BLaER1 treated with 17β-estradiol and CSF1 and Interleukin-3, amounts not matched to agents 10 nM and 100 nM (cell line): ENCODE results near the gene CELSR3.

Experiments used
- H3K27ac ChIP-seq, 11 experiments: shearing (Covaris generic); formaldehyde crosslinking; 2 replicates each; pipeline ENCODE4 v1.8.1; 2022
- H3K27me3 ChIP-seq, 11 experiments: shearing (Covaris generic); formaldehyde crosslinking; 2 replicates each; pipeline ENCODE4 v1.8.1; 2022
- H3K36me3 ChIP-seq, 11 experiments: shearing (Covaris generic); formaldehyde crosslinking; 2 replicates each; pipeline ENCODE4 v1.8.1; 2022
- H3K4me1 ChIP-seq, 10 experiments: shearing (Covaris generic); formaldehyde crosslinking; 2 replicates each; pipeline ENCODE4 v1.8.1; 2022
- H3K4me2 ChIP-seq, 11 experiments: shearing (Covaris generic); formaldehyde crosslinking; 2 replicates each; pipeline ENCODE4 v1.8.1; 2022
- H3K4me3 ChIP-seq, 10 experiments: shearing (Covaris generic); formaldehyde crosslinking; 2 replicates each; pipeline ENCODE4 v1.8.1; 2022
- H3K9ac ChIP-seq, 11 experiments: shearing (Covaris generic); formaldehyde crosslinking; 2 replicates each; pipeline ENCODE4 v1.8.1; 2022
- H3K9me3 ChIP-seq, 11 experiments: shearing (Covaris generic); formaldehyde crosslinking; replicated peaks in 1 of 11; 2 replicates each; pipeline ENCODE4 v1.8.1; 2022
- H4K20me1 ChIP-seq, 11 experiments: shearing (Covaris generic); formaldehyde crosslinking; 2 replicates each; pipeline ENCODE4 v1.8.1; 2022
- Cebpa-rat ChIP-seq, 11 experiments: shearing (Covaris generic); IDR thresholded peaks; 2 replicates each; pipeline ENCODE4 v1.8.1; 2022

The CELSR3 gene

GRCh38 chr3:48634661-48635221 lies 27.9 kb downstream of the CELSR3 start:
- H3K27ac ChIP-seq: peak overlapping the region in 10 of 11 experiments; percentile 48 to 81 (median 72); a peak in 20 of 22 replicates
- H3K27me3 ChIP-seq: no peaks in the 10 kb centered on the region
- H3K4me2 ChIP-seq: peak overlapping the region; percentile 87 to 99 (median 94)
- peaks cover 17 to 44% (median 37%) of the 10 kb centered on the region in 11 experiments; a peak in 21 of 22 replicates for H3K36me3 ChIP-seq
- H3K9me3 ChIP-seq: no peaks in the 10 kb centered on the region
- peaks cover 0 to 42% (median 15%) of the 10 kb centered on the region in 11 experiments; a peak in 15 of 22 replicates for H4K20me1 ChIP-seq
- TF ChIP-seq Cebpa-rat (IDR thresholded peaks at IDR 0.05): no peak
- H3K4me3 ChIP-seq: peak overlapping the region; percentile 76 to 90 (median 84)
- peaks cover 23 to 47% (median 32%) of the 10 kb centered on the region in 10 experiments for H3K4me1 ChIP-seq
- H3K9ac ChIP-seq: peak overlapping the region; percentile 73 to 87 (median 81)

DNA sequence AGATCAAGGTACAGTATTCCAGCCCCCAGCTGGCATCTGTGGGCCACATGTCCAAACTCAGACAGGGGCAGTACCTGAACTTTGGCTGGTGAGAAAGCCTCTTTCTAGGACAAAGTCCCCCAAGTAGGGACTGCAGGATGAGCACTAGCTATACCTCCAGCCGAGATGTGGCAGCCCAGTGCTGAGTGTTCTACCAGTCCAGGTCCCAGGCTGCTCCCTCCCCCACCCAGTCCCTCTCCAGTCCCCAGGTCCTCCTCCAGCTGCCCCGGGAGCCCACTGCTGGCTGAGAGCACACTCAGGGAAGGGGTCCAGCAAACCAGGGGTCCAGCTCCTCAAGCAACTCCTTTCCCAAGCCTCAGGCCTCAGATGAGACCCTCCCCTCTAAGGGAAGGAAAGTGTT lies 28.9 kb downstream of the CELSR3 start:
- Histone ChIP-seq H3K4me3 (peak overlapping the region in 4 of 10 experiments; percentile 80 to 90 (median 86); a peak in 6 of 20 replicates), H3K9me3 (no peaks in the 10 kb centered on the region), H3K27me3 (no peaks in the 10 kb centered on the region), H3K36me3 (peaks cover 17 to 54% (median 47%) of the 10 kb centered on the region in 11 experiments), H3K27ac (no peak overlapping the region), H3K4me2 (peak overlapping the region; percentile 87 to 99 (median 94); a peak in 21 of 22 replicates), H3K9ac (peak overlapping the region in 7 of 11 experiments; percentile 79 to 87 (median 83); a peak in 9 of 22 replicates), H4K20me1 (peaks cover 0 to 42% (median 15%) of the 10 kb centered on the region in 11 experiments; a peak in 15 of 22 replicates), H3K4me1 (peaks cover 23 to 43% (median 32%) of the 10 kb centered on the region in 10 experiments)
- no peak for TF ChIP-seq Cebpa-rat (IDR thresholded peaks at IDR 0.05)

DNA sequence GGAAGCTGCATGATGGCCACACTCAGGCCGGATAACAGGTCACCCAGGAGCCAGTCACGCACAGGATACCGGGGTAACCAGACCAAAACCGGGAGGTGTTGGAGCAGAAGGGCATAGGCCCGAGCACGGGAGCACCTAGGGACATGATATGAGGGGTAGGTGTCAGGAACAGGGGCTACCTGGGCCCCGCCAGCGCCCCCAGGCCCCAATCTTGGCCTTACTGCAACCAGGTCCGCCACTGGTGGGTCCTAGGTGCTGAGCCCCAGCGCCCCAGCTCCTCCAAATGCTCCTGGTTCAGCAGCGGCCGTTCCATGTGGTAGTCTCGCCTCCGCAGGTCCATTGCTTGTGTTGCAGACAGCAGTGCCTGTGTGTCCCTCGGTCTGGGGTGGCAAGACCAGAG lies 29.4 kb downstream of the CELSR3 start:
- Histone ChIP-seq H3K36me3 (peaks cover 17 to 59% (median 50%) of the 10 kb centered on the region in 11 experiments), H4K20me1 (peaks cover 0 to 46% (median 15%) of the 10 kb centered on the region in 11 experiments; a peak in 15 of 22 replicates), H3K27me3 (no peaks in the 10 kb centered on the region), H3K4me2 (peak overlapping the region in 4 of 11 experiments; percentile 87 to 94 (median 92); a peak in 3 of 22 replicates), H3K4me3 (no peak overlapping the region), H3K4me1 (peaks cover 23 to 40% (median 32%) of the 10 kb centered on the region in 10 experiments), H3K9me3 (no peaks in the 10 kb centered on the region), H3K27ac (no peak overlapping the region), H3K9ac (0 out of 22 replicates have a peak overlapping the region, but pooled peaks of 1 of the 11 experiments have one; percentile 87)
- no peak for TF ChIP-seq Cebpa-rat (IDR thresholded peaks at IDR 0.05)

GRCh38 chr3:48631516-48632448 lies 30.9 kb downstream of the CELSR3 start:
- Histone ChIP-seq H3K4me1 (peaks cover 21 to 35% (median 25%) of the 10 kb centered on the region in 10 experiments), H3K4me2 (no peak overlapping the region), H3K4me3 (no peak overlapping the region), H3K9ac (peak overlapping the region in 1 of 11 experiments; percentile 11; a peak in 1 of 22 replicates), H4K20me1 (peaks cover 0 to 58% (median 15%) of the 10 kb centered on the region in 11 experiments; a peak in 15 of 22 replicates), H3K27ac (no peak overlapping the region), H3K36me3 (peaks cover 25 to 73% (median 65%) of the 10 kb centered on the region in 11 experiments), H3K27me3 (no peaks in the 10 kb centered on the region), H3K9me3 (no peaks in the 10 kb centered on the region)
- TF ChIP-seq Cebpa-rat (IDR thresholded peaks at IDR 0.05): no peak

GRCh38 chr3:48630833-48631232 lies 31.9 kb downstream of the CELSR3 start:
- Histone ChIP-seq H3K27me3 (no peaks in the 10 kb centered on the region), H3K9ac (no peak overlapping the region), H3K27ac (no peak overlapping the region), H3K36me3 (peaks cover 33 to 83% (median 75%) of the 10 kb centered on the region in 11 experiments), H3K4me2 (no peak overlapping the region), H4K20me1 (peaks cover 0 to 58% (median 15%) of the 10 kb centered on the region in 11 experiments; a peak in 15 of 22 replicates), H3K4me3 (no peak overlapping the region), H3K9me3 (no peaks in the 10 kb centered on the region), H3K4me1 (peaks cover 12 to 25% (median 15%) of the 10 kb centered on the region in 10 experiments)
- no peak for TF ChIP-seq Cebpa-rat (IDR thresholded peaks at IDR 0.05)

DNA sequence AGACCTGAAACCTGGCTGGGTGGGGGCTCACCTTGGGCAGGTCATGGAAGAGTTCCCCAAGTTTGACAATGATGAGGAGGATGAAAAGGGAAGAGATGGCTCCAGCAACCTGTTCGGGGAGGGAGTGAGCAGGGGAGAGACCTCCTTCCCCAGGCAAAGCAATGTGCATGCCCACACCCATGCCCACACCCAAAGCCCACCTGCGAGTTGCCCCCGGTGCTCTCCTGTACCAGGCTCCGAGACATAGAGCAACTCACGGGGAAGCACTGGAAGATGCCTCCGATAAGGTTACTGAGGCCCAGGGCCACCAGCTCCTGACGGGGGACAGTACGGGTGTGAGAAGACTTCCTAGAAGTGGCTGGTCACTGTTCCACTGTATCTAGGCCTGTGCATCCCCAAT lies 32.3 kb downstream of the CELSR3 start:
- H3K4me3 ChIP-seq: no peak overlapping the region
- peaks cover 33 to 87% (median 79%) of the 10 kb centered on the region in 11 experiments for H3K36me3 ChIP-seq
- H3K4me2 ChIP-seq: no peak overlapping the region
- no peak for TF ChIP-seq Cebpa-rat (IDR thresholded peaks at IDR 0.05)
- H3K9ac ChIP-seq: no peak overlapping the region
- H3K9me3 ChIP-seq: no peaks in the 10 kb centered on the region
- H3K4me1 ChIP-seq: peaks cover 9 to 21% (median 15%) of the 10 kb centered on the region in 10 experiments
- H4K20me1 ChIP-seq: peaks cover 0 to 58% (median 15%) of the 10 kb centered on the region in 11 experiments; a peak in 15 of 22 replicates
- no peaks in the 10 kb centered on the region for H3K27me3 ChIP-seq
- no peak overlapping the region for H3K27ac ChIP-seq

DNA sequence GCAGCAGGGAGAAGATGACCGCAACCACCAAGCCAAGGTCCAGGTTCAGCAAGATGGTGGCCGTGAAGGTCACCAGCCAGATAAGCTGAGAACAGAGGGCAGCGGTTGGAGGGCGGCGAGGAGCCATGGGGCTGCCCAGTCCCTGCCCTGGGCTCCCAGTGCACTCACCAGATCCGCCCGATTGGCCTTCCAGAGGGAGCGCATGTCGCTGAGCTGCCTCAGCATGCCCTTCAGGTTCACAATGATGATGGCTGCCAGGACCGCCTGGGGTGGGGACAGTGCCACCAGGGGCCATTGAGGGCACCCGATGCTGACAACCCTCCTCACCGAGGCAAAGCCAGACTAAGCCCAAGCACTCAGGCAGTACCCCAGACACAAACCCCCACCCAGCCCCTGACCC lies 32.8 kb downstream of the CELSR3 start:
- H3K9me3 ChIP-seq: no peaks in the 10 kb centered on the region
- peaks cover 33 to 92% (median 84%) of the 10 kb centered on the region in 11 experiments for H3K36me3 ChIP-seq
- no peaks in the 10 kb centered on the region for H3K27me3 ChIP-seq
- no peak overlapping the region for H3K27ac ChIP-seq
- H3K9ac ChIP-seq: no peak overlapping the region
- H4K20me1 ChIP-seq: peaks cover 0 to 58% (median 15%) of the 10 kb centered on the region in 11 experiments; a peak in 15 of 22 replicates
- no peak overlapping the region for H3K4me2 ChIP-seq
- no peak overlapping the region for H3K4me3 ChIP-seq
- H3K4me1 ChIP-seq: peaks cover 9 to 20% (median 15%) of the 10 kb centered on the region in 10 experiments
- TF ChIP-seq Cebpa-rat (IDR thresholded peaks at IDR 0.05): no peak

- peaks cover 0 to 14% (median 4%) of the 10 kb centered on the region in 10 experiments; a peak in 10 of 20 replicates for H3K4me1 ChIP-seq
- H3K27ac ChIP-seq: no peak overlapping the region
- no peak overlapping the region; a peak in 1 of 22 replicates for H3K9ac ChIP-seq
- no peak overlapping the region for H3K4me3 ChIP-seq
- peaks cover 33 to 94% (median 87%) of the 10 kb centered on the region in 11 experiments for H3K36me3 ChIP-seq
- TF ChIP-seq Cebpa-rat (IDR thresholded peaks at IDR 0.05): no peak
- no peak overlapping the region for H3K4me2 ChIP-seq
- H4K20me1 ChIP-seq: peaks cover 0 to 46% (median 4%) of the 10 kb centered on the region in 11 experiments; a peak in 10 of 22 replicates
- no peaks in the 10 kb centered on the region for H3K27me3 ChIP-seq
- no peaks in the 10 kb centered on the region for H3K9me3 ChIP-seq
Observed at GRCh38 chr3:48628277-48629017, 34.2 kb downstream of the CELSR3 start.
